HG03135 (cell line): ENCODE results near the gene IFT122.

Source experiments
- ATAC-seq: cut with Tn5 transposase; IDR thresholded peaks from one replicate; pipeline ENCODE4 v1.9.1; 2021; ENCODE audit warnings: mild to moderate bottlenecking, moderate library complexity; ENCODE audit not compliant: unreplicated experiment

Gene IFT122

GRCh38 chr3:129433565-129433964 is 6.5 kb upstream of the IFT122 start:
- no peak for ATAC-seq

- no peak for ATAC-seq
Measured at GRCh38 chr3:129434140-129434539, 5.9 kb upstream of the IFT122 start.

GRCh38 chr3:129435367-129435766 is 4.7 kb upstream of the IFT122 start:
- no peak for ATAC-seq

GRCh38 chr3:129439226-129439816 is 703 bp upstream of the IFT122 start:
- ATAC-seq = peak; percentile 8

GRCh38 chr3:129440618-129441190 is 680 bp downstream of the IFT122 start:
- ATAC-seq = peak; percentile 35

- ATAC-seq = no peak
Measured at GRCh38 chr3:129441215-129441614, 1.2 kb downstream of the IFT122 start.

- ATAC-seq = no peak
Measured at GRCh38 chr3:129441782-129442181, 1.8 kb downstream of the IFT122 start.

GRCh38 chr3:129442486-129442885 is 2.5 kb downstream of the IFT122 start:
- ATAC-seq = no peak

- ATAC-seq = no peak
Measured at GRCh38 chr3:129442947-129443346, 2.9 kb downstream of the IFT122 start.

GRCh38 chr3:129445471-129445870 is 5.4 kb downstream of the IFT122 start:
- ATAC-seq = no peak

- no peak for ATAC-seq
Measured at GRCh38 chr3:129446926-129447325, 6.9 kb downstream of the IFT122 start.

GRCh38 chr3:129448186-129448895 is 8.3 kb downstream of the IFT122 start:
- ATAC-seq = no peak

- ATAC-seq = no peak
Measured at GRCh38 chr3:129449279-129450115, 9.5 kb downstream of the IFT122 start.

- ATAC-seq = no peak
Measured at GRCh38 chr3:129453732-129454131, 13.7 kb downstream of the IFT122 start.

- ATAC-seq = no peak
Measured at GRCh38 chr3:129460155-129460554, 20.1 kb downstream of the IFT122 start.

- no peak for ATAC-seq
Measured at GRCh38 chr3:129460572-129460971, 20.5 kb downstream of the IFT122 start.

GRCh38 chr3:129461022-129461421 is 21.0 kb downstream of the IFT122 start:
- no peak for ATAC-seq

GRCh38 chr3:129461461-129462146 is 21.6 kb downstream of the IFT122 start:
- ATAC-seq = no peak

GRCh38 chr3:129462361-129462968 is 22.4 kb downstream of the IFT122 start:
- no peak for ATAC-seq

- no peak for ATAC-seq
Measured at GRCh38 chr3:129463094-129463493, 23.1 kb downstream of the IFT122 start.
